ENCODE data around the gene UGT2A1.

The UGT2A1 gene

DNA sequence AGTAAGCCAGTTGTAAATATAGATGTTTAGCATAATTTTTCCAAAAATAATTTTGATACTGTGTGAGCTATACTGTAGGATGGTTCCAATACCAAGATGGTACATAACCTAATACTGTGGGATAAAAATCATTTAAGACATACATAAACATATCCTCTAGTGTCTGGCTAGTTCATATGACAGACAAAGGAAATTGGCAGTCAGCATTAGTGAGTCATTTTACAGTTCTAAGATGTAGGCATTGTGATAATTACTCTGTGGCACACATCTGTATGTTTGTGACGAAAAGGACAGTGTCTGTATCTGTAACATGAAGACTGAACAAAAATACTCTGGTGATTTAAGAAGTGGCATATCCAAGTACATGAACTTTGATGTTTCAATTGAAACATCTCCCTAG lies 63.2 kb downstream of the UGT2A1 start:
- no peak for DNase-seq (ENCODE audit: low spot score)

DNA sequence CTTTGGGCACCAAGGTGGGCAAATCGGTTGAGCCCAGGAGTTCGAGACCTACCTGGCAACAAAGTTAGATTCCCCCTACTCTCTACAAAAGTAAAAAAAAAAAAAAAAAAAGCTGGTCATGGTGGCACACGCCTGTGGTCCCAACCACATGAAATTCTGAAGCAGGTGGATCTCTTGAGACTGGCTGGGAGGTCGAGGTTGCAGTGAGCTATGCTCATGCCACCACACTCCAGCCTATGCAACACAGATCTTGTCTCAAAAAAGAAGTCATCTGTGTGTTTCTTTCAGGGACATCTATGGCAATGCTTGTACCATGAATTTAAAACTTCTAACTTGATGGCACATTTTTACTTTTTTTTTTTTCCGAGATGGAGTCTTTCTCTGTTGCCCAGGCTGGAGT lies 68.9 kb downstream of the UGT2A1 start:
- DNase-seq (ENCODE audit: low spot score): no peak

- DNase-seq (ENCODE audit: low spot score): no peak
These were observed 69.5 kb downstream of the UGT2A1 start for GRCh38 chr4:69583543-69583942.

DNA sequence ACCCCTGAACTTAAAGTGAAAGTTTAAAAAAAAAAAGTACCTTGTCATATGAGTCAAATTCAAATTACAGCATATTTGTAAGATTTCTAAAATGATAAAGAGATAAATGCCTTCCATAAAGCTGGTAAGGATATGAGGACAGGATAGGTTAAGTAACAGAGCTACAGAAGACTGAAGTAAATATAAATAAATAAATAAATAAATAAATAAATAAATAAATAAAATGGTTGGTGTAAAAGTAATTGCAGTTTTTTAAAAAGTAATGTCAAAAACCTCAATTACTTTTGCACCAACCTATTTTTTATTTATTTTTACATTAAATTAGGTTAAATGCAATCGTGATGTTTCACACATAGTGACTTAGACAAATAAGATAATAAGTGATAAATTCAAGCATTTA lies 75.8 kb downstream of the UGT2A1 start:
- no peak for DNase-seq (ENCODE audit: low spot score)

DNA sequence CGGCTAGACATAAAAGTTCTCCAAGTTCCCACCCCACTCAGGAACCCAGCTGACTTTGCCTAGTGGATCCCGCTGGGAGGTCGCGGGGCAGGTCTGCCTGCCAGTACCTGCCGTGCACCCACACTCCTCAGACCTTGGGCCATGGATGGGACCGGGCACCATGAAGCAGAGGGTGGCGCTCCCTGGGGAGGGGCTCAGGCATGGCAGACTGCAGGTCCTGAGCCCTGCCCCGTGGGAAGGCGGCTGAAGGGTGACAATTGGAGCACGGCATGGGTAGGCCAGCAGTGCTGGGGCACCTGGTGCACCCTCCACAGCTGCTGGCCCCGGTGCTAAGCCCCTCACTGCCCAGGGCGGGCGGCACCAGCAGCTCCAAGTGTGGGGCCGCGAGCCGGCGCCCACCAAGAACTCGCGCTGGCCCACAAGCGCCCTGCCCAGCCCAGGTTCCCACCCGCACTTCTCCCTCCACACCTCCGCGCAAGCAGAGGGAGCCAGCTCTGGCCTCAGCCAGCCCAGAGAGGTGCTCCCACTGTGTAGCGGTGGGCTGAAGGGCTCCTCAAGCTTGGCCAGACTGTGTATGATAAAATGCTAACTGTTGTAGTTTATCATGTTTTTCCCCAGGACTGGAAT lies 76.7 kb downstream of the UGT2A1 start:
- no peak for DNase-seq (ENCODE audit: low spot score)

GRCh38 chr4:69568787-69569186 lies 84.3 kb downstream of the UGT2A1 start:
- no peak for DNase-seq (ENCODE audit: low spot score)

DNA sequence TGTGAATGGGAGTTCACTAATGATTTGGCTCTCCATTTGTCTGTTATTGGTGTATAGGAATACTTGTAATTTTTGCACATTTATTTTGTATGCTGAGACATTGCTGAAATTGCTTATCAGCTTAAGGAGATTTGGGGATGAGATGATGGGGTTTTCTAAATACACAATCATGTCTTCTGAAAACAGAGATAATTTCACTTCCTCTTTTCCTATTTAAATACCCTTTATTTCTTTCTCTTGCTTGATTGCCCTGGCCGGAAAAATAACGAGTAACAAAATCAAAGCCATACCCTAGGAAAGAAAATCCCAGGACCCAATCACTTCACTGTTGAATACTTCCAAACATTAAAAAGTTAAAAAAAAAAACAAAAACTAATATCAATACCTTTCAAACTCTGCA lies 89.6 kb downstream of the UGT2A1 start:
- no peak for DNase-seq (ENCODE audit: low spot score)

- DNase-seq (ENCODE audit: low spot score): no peak
These were observed 103.4 kb downstream of the UGT2A1 start for GRCh38 chr4:69549651-69550050.

DNA sequence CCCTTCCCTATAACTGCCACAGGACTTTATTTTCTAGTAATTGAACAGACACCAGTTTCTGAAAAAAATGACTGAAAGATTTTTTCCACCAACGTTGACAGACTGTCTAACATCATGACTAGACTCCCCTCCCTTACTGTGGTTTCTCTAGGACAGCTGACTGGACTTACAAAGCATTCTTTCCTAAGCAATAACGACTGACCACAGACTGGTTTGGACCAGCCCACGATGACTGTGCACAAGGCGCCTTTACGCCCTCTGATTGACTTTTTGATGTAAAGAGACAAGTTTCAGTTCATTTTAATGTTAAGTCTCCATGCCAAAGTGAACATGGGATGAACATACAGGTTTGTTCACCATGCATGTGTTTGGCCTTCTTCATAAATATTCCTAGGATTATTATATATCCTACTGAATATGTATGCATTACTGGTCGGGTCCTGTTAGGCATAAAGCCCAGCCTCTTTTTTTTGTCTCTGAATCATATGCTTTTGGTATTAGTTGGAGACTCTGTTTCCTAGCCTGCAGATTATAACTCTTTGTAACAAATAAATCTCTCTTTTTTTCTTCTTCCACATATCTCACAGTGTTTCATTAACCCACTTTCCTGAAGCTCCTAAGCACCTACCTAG lies 106.8 kb downstream of the UGT2A1 start:
- no peak for DNase-seq (ENCODE audit: low spot score)
